ENCODE measurements around the gene STK32B. TPM values are rescaled to one million over a fixed set of nuclear protein-coding genes. Genes with fewer than 3 reads are reported as not detected.

STK32B gene
- total and polyA plus RNA-seq, 11 donors = 0.08 to 2.0 (median 0.25) TPM

DNA sequence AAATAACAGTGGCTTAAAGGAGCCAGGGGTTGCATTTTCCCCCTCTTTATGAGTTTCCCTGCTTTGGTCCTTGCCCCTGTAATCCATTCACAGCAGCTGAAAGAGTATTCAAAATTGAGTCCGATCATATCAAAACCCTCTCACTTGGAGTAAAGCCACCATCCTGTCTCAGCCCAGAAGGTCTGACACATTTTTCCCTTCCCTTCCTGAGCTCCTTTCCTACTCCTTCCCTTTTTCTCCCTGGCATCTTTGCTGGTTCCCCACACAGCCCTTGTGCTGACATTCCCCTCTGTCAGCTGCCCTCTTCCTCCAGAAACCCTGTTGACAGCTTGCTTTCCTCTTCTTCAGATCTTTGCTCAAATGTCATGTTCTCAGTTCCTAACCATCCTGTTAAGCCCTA, 361.5 kb downstream of the STK32B start:
- intact Hi-C loops (cut with DNase I) = no loop called here
- Histone ChIP-seq H3K36me3 (no peaks in the 10 kb centered on the region), H3K4me3 (no peak overlapping the region), H3K27me3 (peaks cover 0 to 3% (median 0%) of the 10 kb centered on the region in 9 donors), H3K9me3 (peaks cover 0 to 13% (median 6%) of the 10 kb centered on the region in 12 donors), H3K4me1 (no peaks in the 10 kb centered on the region), H3K27ac (no peak overlapping the region)
- ATAC-seq (no peak), DNase-seq (no peak)
- TF ChIP-seq, protein P1, sequence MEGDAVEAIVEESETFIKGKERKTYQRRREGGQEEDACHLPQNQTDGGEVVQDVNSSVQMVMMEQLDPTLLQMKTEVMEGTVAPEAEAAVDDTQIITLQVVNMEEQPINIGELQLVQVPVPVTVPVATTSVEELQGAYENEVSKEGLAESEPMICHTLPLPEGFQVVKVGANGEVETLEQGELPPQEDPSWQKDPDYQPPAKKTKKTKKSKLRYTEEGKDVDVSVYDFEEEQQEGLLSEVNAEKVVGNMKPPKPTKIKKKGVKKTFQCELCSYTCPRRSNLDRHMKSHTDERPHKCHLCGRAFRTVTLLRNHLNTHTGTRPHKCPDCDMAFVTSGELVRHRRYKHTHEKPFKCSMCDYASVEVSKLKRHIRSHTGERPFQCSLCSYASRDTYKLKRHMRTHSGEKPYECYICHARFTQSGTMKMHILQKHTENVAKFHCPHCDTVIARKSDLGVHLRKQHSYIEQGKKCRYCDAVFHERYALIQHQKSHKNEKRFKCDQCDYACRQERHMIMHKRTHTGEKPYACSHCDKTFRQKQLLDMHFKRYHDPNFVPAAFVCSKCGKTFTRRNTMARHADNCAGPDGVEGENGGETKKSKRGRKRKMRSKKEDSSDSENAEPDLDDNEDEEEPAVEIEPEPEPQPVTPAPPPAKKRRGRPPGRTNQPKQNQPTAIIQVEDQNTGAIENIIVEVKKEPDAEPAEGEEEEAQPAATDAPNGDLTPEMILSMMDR (IDR thresholded peaks at IDR 0.05) = no peak
- TF ChIP-seq POLR2A (IDR thresholded peaks at IDR 0.05) = no peak
- WGBS, 4 donors = 65 to 86% (median 72%) methylated on average over 1 of the region's 1 CpG

DNA sequence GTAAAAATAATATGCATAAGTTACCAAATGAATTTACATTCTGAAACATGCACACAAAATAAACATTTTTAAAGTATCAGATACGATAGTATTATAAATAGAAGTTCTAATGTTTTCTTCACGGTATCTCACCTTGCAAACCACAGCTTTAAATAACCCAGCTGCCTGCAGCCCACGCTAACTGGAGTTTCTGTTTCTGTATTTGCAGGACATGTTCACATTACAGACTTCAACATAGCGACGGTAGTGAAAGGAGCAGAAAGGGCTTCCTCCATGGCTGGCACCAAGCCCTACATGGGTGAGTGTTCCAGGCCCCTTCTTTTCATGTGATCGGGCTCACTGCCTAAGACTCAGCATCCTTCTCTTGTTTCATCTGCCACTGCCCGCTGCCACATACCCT, 365.4 kb downstream of the STK32B start:
- DNase-seq = no peak
- intact Hi-C loops (cut with DNase I) = no loop called here
- 75 to 90% (median 77%) methylated on average over 7 of the region's 7 CpGs for WGBS, 4 donors
- ATAC-seq = no peak
- peaks cover 0 to 19% (median 9%) of the 10 kb centered on the region in 12 donors for H3K9me3 ChIP-seq
- no peaks in the 10 kb centered on the region for H3K4me1 ChIP-seq
- peaks cover 0 to 7% (median 0%) of the 10 kb centered on the region in 9 donors for H3K27me3 ChIP-seq
- H3K27ac ChIP-seq = no peak overlapping the region
- no peak overlapping the region for H3K4me3 ChIP-seq
- TF ChIP-seq, protein P1 (IDR thresholded peaks at IDR 0.05) = no peak
- TF ChIP-seq POLR2A (IDR thresholded peaks at IDR 0.05) = no peak
- H3K36me3 ChIP-seq = no peaks in the 10 kb centered on the region

- Histone ChIP-seq H3K4me3 (no peak overlapping the region), H3K27me3 (peaks cover 0 to 10% (median 0%) of the 10 kb centered on the region in 9 donors), H3K27ac (no peak overlapping the region), H3K36me3 (no peaks in the 10 kb centered on the region), H3K4me1 (no peaks in the 10 kb centered on the region), H3K9me3 (peaks cover 0 to 19% (median 9%) of the 10 kb centered on the region in 12 donors)
- TF ChIP-seq POLR2A (IDR thresholded peaks at IDR 0.05) = no peak
- ATAC-seq = no peak
- intact Hi-C loops (cut with DNase I) = no loop called here
- WGBS, 4 donors = 78 to 82% (median 81%) methylated on average over 6 of the region's 6 CpGs
- DNase-seq = no peak
Observed at GRCh38 chr4:5420266-5420665, 369.0 kb downstream of the STK32B start.

- Histone ChIP-seq H3K4me3 (no peak overlapping the region), H3K27me3 (peaks cover 0 to 10% (median 0%) of the 10 kb centered on the region in 9 donors), H3K4me1 (no peaks in the 10 kb centered on the region), H3K9me3 (peaks cover 0 to 19% (median 9%) of the 10 kb centered on the region in 12 donors), H3K27ac (no peak overlapping the region), H3K36me3 (no peaks in the 10 kb centered on the region)
- WGBS, 4 donors = 58 to 76% (median 61%) methylated on average over 3 of the region's 3 CpGs
- DNase-seq (no peak), ATAC-seq (no peak)
- intact Hi-C loops (cut with DNase I) = no loop called here
- TF ChIP-seq POLR2A (IDR thresholded peaks at IDR 0.05) = no peak
- TF ChIP-seq, protein P1 (IDR thresholded peaks at IDR 0.05) = no peak
Observed at GRCh38 chr4:5421416-5421815, 370.1 kb downstream of the STK32B start.

GRCh38 chr4:5422195-5422594, 370.9 kb downstream of the STK32B start:
- ATAC-seq = no peak
- peaks cover 0 to 10% (median 0%) of the 10 kb centered on the region in 9 donors for H3K27me3 ChIP-seq
- intact Hi-C loops (cut with DNase I) = no loop called here
- no peak overlapping the region for H3K27ac ChIP-seq
- TF ChIP-seq, protein P1 (IDR thresholded peaks at IDR 0.05) = no peak
- TF ChIP-seq POLR2A (IDR thresholded peaks at IDR 0.05) = no peak
- peaks cover 0 to 12% (median 6%) of the 10 kb centered on the region in 12 donors for H3K9me3 ChIP-seq
- DNase-seq = no peak
- WGBS, 4 donors = 69 to 70% (median 70%) methylated on average over 2 of the region's 2 CpGs
- no peaks in the 10 kb centered on the region for H3K4me1 ChIP-seq
- no peak overlapping the region for H3K4me3 ChIP-seq
- no peaks in the 10 kb centered on the region for H3K36me3 ChIP-seq

All from heart left ventricle (tissue), 16 donors.